H54 (cell line): ENCODE results near the gene STX5.
A peak's percentile ranks its signal among the peaks of the same experiment; 100 is the strongest.

Experiments used
- DNase-seq: peaks from one replicate; pipeline ENCODE4 v3.0.0; 2011; ENCODE audit warnings: low spot score, mixed read lengths; ENCODE audit not compliant: insufficient read length
- FAIRE-seq: peaks from 3 replicates; lab custom pipeline; 2011; peaks lifted over from hg19 to GRCh38; lab: Jason Lieb, UNC
- POLR2A ChIP-seq: IDR thresholded peaks from 2 replicates; pipeline ENCODE4 v1.6.1; 2011; ENCODE audit warnings: low read depth, mild to moderate bottlenecking, low read length

The STX5 gene

GRCh38 chr11:62823677-62824076, 8.2 kb downstream of the STX5 start:
- no peak for FAIRE-seq
- TF ChIP-seq POLR2A = no peak
- no peak for DNase-seq

GRCh38 chr11:62817129-62817528, 14.7 kb downstream of the STX5 start:
- FAIRE-seq (no peak), DNase-seq (no peak)
- no peak for TF ChIP-seq POLR2A

- TF ChIP-seq POLR2A = no peak
- no peak for FAIRE-seq
- no peak for DNase-seq
These were observed 15.3 kb downstream of the STX5 start for GRCh38 chr11:62816557-62816956.

- FAIRE-seq (no peak), DNase-seq (no peak)
- no peak for TF ChIP-seq POLR2A
These were observed 20.2 kb downstream of the STX5 start for GRCh38 chr11:62811659-62812058.

GRCh38 chr11:62810748-62811147, 21.1 kb downstream of the STX5 start:
- TF ChIP-seq POLR2A = no peak
- FAIRE-seq (no peak), DNase-seq (no peak)

GRCh38 chr11:62806611-62807121, 25.2 kb downstream of the STX5 start:
- FAIRE-seq = no peak
- no peak for TF ChIP-seq POLR2A

GRCh38 chr11:62805961-62806441, 25.9 kb downstream of the STX5 start:
- TF ChIP-seq POLR2A = no peak
- no peak for FAIRE-seq
- no peak for DNase-seq

More at GRCh38 chr11:62806611-62807121, 25.2 kb downstream of the STX5 start:
- DNase-seq = no peak

GRCh38 chr11:62805076-62805892, 26.6 kb downstream of the STX5 start, which contains the start of gene NXF1:
TSS of gene NXF1 (minus strand) at chr11:62805440. CDS start at chr11:62805356, 84 bp downstream.
- peak; percentile 100 for TF ChIP-seq POLR2A
- DNase-seq (peak; percentile 85), FAIRE-seq (no peak)

GRCh38 chr11:62804310-62805075, 27.4 kb downstream of the STX5 start:
- no peak for FAIRE-seq
- DNase-seq = peak; percentile 29

GRCh38 chr11:62801071-62801470, 30.8 kb downstream of the STX5 start:
- no peak for DNase-seq
- TF ChIP-seq POLR2A = no peak
- FAIRE-seq = no peak

More at GRCh38 chr11:62804310-62805075, 27.4 kb downstream of the STX5 start:
- no peak for TF ChIP-seq POLR2A

GRCh38 chr11:62799486-62799885, 32.4 kb downstream of the STX5 start:
- TF ChIP-seq POLR2A = no peak
- FAIRE-seq (no peak), DNase-seq (no peak)

- FAIRE-seq (no peak), DNase-seq (no peak)
- TF ChIP-seq POLR2A = no peak
These were observed 35.6 kb downstream of the STX5 start for GRCh38 chr11:62796281-62796680.

- no peak for DNase-seq
- TF ChIP-seq POLR2A = no peak
- no peak for FAIRE-seq
These were observed 37.6 kb downstream of the STX5 start for GRCh38 chr11:62794201-62794775.

- FAIRE-seq (no peak), DNase-seq (no peak)
- no peak for TF ChIP-seq POLR2A
These were observed 39.7 kb downstream of the STX5 start for GRCh38 chr11:62792202-62792575.
